OCI-LY7 (cell line): ENCODE measurements around the gene CDC42BPG. TPM values are rescaled to one million over a fixed set of nuclear protein-coding genes. Genes with fewer than 3 reads are reported as not detected.

Experiments
- BruUV-seq: library from RNA; stranded (reverse); fragments of 400-500 nt; replicated peaks from 2 replicates; lab custom pipeline; 2021; lab: Mats Ljungman, UMichigan
- CTCF ChIA-PET: fragments of 300-600 bp; sonication (Branson Sonifier 250); formaldehyde crosslinking; loops from one replicate; lab custom pipeline; 2022; ENCODE audit warnings: antibody characterized with exemption; ENCODE audit not compliant: unreplicated experiment; lab: Charles Lee
- POLR2A ChIA-PET: fragments of 300-600 bp; sonication (Branson Sonifier 250); formaldehyde crosslinking; loops from one replicate; lab custom pipeline; 2022; ENCODE audit warnings: antibody characterized with exemption; lab: Charles Lee
- DNase-seq: peaks from one replicate; pipeline ENCODE4 v3.0.0-alpha.2; 2015; ENCODE audit warnings: low spot score
- H2AFZ ChIP-seq: fragments of 200-600 bp; sonication (generic), shearing (Covaris generic); 2 replicates; pipeline ENCODE4 v1.6.1; 2014; ENCODE audit warnings: mild to moderate bottlenecking, antibody characterized with exemption, low read length, moderate library complexity
- H3K27ac ChIP-seq: fragments of 200-600 bp; sonication (generic); 2 replicates; pipeline ENCODE4 v1.5.1; 2014; ENCODE audit warnings: mixed run types, low read depth, mild to moderate bottlenecking, moderate library complexity, low read length, inconsistent platforms; ENCODE audit not compliant: poor library complexity, severe bottlenecking
- H3K36me3 ChIP-seq: fragments of 200-600 bp; sonication (generic); 2 replicates; pipeline ENCODE4 v1.6.1; 2014; ENCODE audit warnings: mild to moderate bottlenecking, antibody characterized with exemption, low read length, moderate library complexity, mixed read lengths; ENCODE audit not compliant: insufficient read depth
- H3K4me1 ChIP-seq: fragments of 200-600 bp; sonication (generic); 2 replicates; pipeline ENCODE4 v1.5.1; 2014; ENCODE audit warnings: mild to moderate bottlenecking, low read length; ENCODE audit not compliant: insufficient read depth, poor library complexity, severe bottlenecking
- H3K4me2 ChIP-seq: fragments of 200-600 bp; sonication (generic); 2 replicates; pipeline ENCODE4 v1.6.1; 2014; ENCODE audit warnings: mild to moderate bottlenecking, low read length
- H3K4me3 ChIP-seq: fragments of 200-600 bp; sonication (generic); 2 replicates; pipeline ENCODE4 v1.5.1; 2014; ENCODE audit warnings: mild to moderate bottlenecking, low read depth, low read length; ENCODE audit not compliant: poor library complexity, severe bottlenecking
- H3K79me2 ChIP-seq: fragments of 200-600 bp; sonication (generic); 2 replicates; pipeline ENCODE4 v1.6.1; 2016; ENCODE audit warnings: low read depth, mild to moderate bottlenecking, low read length, moderate library complexity, mixed read lengths; ENCODE audit not compliant: insufficient read depth
- H3K9me2 ChIP-seq: fragments of 200-600 bp; sonication (generic); 2 replicates; pipeline ENCODE4 v1.6.1; 2016; ENCODE audit warnings: mild to moderate bottlenecking, low read length, mixed read lengths; ENCODE audit not compliant: insufficient read depth
- H3K9me3 ChIP-seq: fragments of 200-600 bp; sonication (generic); 2 replicates; pipeline ENCODE4 v1.6.1; 2014; ENCODE audit warnings: mild to moderate bottlenecking, mixed run types, low read length, mixed read lengths
- H4K20me1 ChIP-seq: fragments of 200-600 bp; sonication (generic); 2 replicates; pipeline ENCODE4 v1.6.1; 2014; ENCODE audit warnings: mild to moderate bottlenecking, antibody characterized with exemption, low read length, moderate library complexity, mixed read lengths; ENCODE audit not compliant: insufficient read depth
- EZH2phosphoT487 ChIP-seq: fragments of 200-600 bp; sonication (generic); IDR thresholded peaks from 2 replicates; pipeline ENCODE4 v1.6.1; 2018; ENCODE audit warnings: low read depth, borderline replicate concordance, mild to moderate bottlenecking, mixed run types, antibody characterized with exemption, low read length, moderate library complexity, mixed read lengths
- intact Hi-C: fragments of 100-400 bp; cut with micrococcal nuclease; formaldehyde crosslinking; loops from one replicate; pipeline ENCODE4 v1.10.0; 2022; ENCODE audit not compliant: unreplicated experiment
- total RNA-seq, 2 experiments: library from RNA; depleted of rRNA in 1 of 2; stranded (reverse); fragments of >200 nt in 1 of 2; shearing (Covaris generic) in 1 of 2; gene quantifications; 2 replicates each; pipeline ENCODE4 v1.2.3, GENCODE V29; 2014 to 2022
- TF ChIP-seq, protein P1 (sequence below): fragments of 200-600 bp; sonication (generic); conservative IDR thresholded peaks from 2 replicates; pipeline ENCODE4 v1.5.1; 2014; ENCODE audit warnings: mild to moderate bottlenecking, antibody characterized with exemption, low read length, moderate library complexity, mixed read lengths

Gene CDC42BPG
- total RNA-seq, 2 experiments from 2014 or later = 3.5 to 4.9 TPM

- ChIA-PET CTCF (no interaction called here), POLR2A (no interaction called here)
- Histone ChIP-seq H3K9me3 (no peaks in the 10 kb centered on the region), H4K20me1 (no peaks in the 10 kb centered on the region), H3K4me2 (no peak overlapping the region), H3K79me2 (no peaks in the 10 kb centered on the region), H3K4me3 (no peak overlapping the region), H2AFZ (no peak overlapping the region), H3K9me2 (no peaks in the 10 kb centered on the region), H3K36me3 (no peaks in the 10 kb centered on the region), H3K27ac (no peak overlapping the region), H3K4me1 (peaks cover 20% of the 10 kb centered on the region)
- no TSS peak for BruUV-seq
- DNase-seq = no peak
- intact Hi-C loops = loop anchor here (10.0 kb wide), 2 partner anchors 243 to 473 kb away; partner anchors contain the start of genes CDC42EP2, CDCA5 and ZFPL1
- TF ChIP-seq EZH2phosphoT487 = no peak
- TF ChIP-seq, protein P1, sequence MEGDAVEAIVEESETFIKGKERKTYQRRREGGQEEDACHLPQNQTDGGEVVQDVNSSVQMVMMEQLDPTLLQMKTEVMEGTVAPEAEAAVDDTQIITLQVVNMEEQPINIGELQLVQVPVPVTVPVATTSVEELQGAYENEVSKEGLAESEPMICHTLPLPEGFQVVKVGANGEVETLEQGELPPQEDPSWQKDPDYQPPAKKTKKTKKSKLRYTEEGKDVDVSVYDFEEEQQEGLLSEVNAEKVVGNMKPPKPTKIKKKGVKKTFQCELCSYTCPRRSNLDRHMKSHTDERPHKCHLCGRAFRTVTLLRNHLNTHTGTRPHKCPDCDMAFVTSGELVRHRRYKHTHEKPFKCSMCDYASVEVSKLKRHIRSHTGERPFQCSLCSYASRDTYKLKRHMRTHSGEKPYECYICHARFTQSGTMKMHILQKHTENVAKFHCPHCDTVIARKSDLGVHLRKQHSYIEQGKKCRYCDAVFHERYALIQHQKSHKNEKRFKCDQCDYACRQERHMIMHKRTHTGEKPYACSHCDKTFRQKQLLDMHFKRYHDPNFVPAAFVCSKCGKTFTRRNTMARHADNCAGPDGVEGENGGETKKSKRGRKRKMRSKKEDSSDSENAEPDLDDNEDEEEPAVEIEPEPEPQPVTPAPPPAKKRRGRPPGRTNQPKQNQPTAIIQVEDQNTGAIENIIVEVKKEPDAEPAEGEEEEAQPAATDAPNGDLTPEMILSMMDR = no peak
Measured at GRCh38 chr11:64841592-64842365, 2.7 kb downstream of the CDC42BPG start.

DNA sequence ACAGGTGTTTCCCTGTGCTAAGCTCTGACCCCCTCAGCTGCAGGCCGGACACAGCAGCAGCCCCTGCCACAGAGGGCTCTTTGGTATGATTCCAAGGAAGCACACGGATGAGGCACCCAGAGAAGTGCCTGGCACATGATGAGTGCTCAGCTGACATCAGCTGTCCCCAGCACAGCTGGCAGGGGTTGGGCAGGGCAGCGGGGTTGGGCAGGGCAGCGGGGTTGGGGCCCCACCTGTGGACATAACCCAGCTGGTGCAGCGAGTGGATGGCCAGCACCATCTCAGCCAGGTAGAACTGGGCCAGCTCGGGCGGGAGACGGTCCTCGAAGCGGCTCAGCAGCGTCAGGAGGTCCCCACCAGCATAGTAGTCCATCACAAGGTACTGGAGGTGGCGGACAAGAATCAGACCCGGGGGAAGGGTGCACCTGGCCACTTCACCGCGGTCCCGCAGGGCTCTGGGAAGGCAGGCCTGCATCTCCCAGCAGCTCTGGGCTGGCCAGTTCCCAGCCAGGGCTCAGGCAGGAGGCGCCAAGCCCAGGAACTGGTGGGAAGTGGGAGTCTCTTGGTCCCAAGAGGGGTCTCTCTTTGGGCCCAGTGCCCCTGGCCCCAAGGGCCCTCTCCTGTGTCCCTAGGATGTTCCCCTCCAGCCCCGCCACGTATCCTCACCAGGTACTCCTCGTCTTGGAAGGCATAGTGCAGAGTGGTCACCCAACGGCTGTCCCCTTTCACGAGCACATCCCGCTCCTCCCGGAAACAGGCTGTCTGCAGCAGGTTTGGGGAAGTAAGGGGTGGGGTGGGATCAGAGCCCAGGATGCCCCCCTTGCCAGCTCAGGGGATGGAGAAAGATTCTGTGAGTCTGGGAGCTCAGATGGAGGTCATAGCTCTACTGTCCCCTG lies 4.3 kb downstream of the CDC42BPG start:
- H3K9me3 ChIP-seq = no peaks in the 10 kb centered on the region
- ChIA-PET POLR2A (no interaction called here), CTCF (interaction anchor here (0.6 kb wide), 1 partner anchor 599 kb away, joined by 4 read pairs; the partner anchor contains the start of gene FKBP2)
- no peaks in the 10 kb centered on the region for H3K36me3 ChIP-seq
- no peak overlapping the region for H3K27ac ChIP-seq
- no peaks in the 10 kb centered on the region for H4K20me1 ChIP-seq
- H3K4me3 ChIP-seq = no peak overlapping the region
- H3K79me2 ChIP-seq = no peaks in the 10 kb centered on the region
- BruUV-seq = no TSS peak
- intact Hi-C loops = loop anchor here (10.0 kb wide), 2 partner anchors 245 to 475 kb away; partner anchors contain the start of genes CDC42EP2, CDCA5 and ZFPL1
- no peak for TF ChIP-seq EZH2phosphoT487
- TF ChIP-seq, protein P1 = no peak
- no peaks in the 10 kb centered on the region for H3K9me2 ChIP-seq
- no peak overlapping the region for H3K4me2 ChIP-seq
- H2AFZ ChIP-seq = no peak overlapping the region
- DNase-seq = no peak
- peaks cover 15% of the 10 kb centered on the region for H3K4me1 ChIP-seq
